GM12878 (cell line): ENCODE results near the gene GUK1.

Experiments
- BHLHE40 ChIP-seq, 2 experiments: fragments of 450-650 bp in 1 of 2; IDR thresholded peaks; 2 replicates each; pipeline ENCODE4 v1.6.1; 2011 to 2017; ENCODE audit warnings: low read depth in 2 of 2, borderline replicate concordance in 1 of 2, improper control_type of control experiment in 1 of 2, low read length in 1 of 2, mild to moderate bottlenecking in 1 of 2
- CTCF ChIP-seq, 3 experiments: IDR thresholded peaks in 2 of 3; conservative IDR thresholded peaks in 1 of 3; 2 replicates each; pipeline ENCODE4 v1.5.1; 2011; ENCODE audit warnings: low read depth in 3 of 3, low read length in 3 of 3, mild to moderate bottlenecking in 3 of 3, control low read depth in 2 of 3, moderate library complexity in 2 of 3, inconsistent platforms in 1 of 3, mixed read lengths in 1 of 3; ENCODE audit not compliant: control insufficient read depth in 2 of 3, insufficient read depth in 1 of 3; ENCODE audit errors: extremely low read depth in 1 of 3
- EGR1 ChIP-seq, 2 experiments: IDR thresholded peaks; 1 replicate in 1 of 2; 2 replicates in 1 of 2; pipeline ENCODE4 v1.6.1; 2011 to 2012; ENCODE audit warnings: low read depth in 2 of 2, low read length in 2 of 2, borderline replicate concordance in 1 of 2, mild to moderate bottlenecking in 1 of 2, moderate library complexity in 1 of 2
- PAX8 ChIP-seq: fragments of 450-650 bp; IDR thresholded peaks from 2 replicates; pipeline ENCODE4 v1.6.1; 2017; ENCODE audit warnings: mild to moderate bottlenecking, moderate library complexity
- RCOR1 ChIP-seq: conservative IDR thresholded peaks from 2 replicates; pipeline ENCODE4 v1.6.1; 2012; ENCODE audit warnings: low read depth, low read length, improper control_type of control experiment
- RFX5 ChIP-seq: IDR thresholded peaks from 2 replicates; pipeline ENCODE4 v1.6.1; 2011; ENCODE audit warnings: low read depth, low read length, improper control_type of control experiment
- SMC3 ChIP-seq: IDR thresholded peaks from 2 replicates; pipeline ENCODE4 v1.6.1; 2011; ENCODE audit warnings: low read length, improper control_type of control experiment, borderline replicate concordance
- ZBTB11 ChIP-seq: fragments of 450-650 bp; formaldehyde crosslinking; IDR thresholded peaks from 2 replicates; pipeline ENCODE4 v1.5.0; 2022; ENCODE audit warnings: mild to moderate bottlenecking, missing genetic modification characterization

GRCh38 chr1:228134591-228134990 is 5.5 kb upstream of the GUK1 start:
- TF ChIP-seq CTCF (IDR thresholded peaks at IDR 0.05 in 2 of 3, conservative IDR thresholded peaks at IDR 0.05 in 1 of 3; ENCODE audit: control insufficient read depth in 2 of 3, extremely low read depth in 1 of 3, insufficient read depth in 1 of 3, low read depth in 3 of 3, low read length in 3 of 3) = no peak
- no peak for TF ChIP-seq RCOR1
- no peak for TF ChIP-seq EGR1 (IDR thresholded peaks at IDR 0.05; ENCODE audit: borderline replicate concordance in 1 of 2, low read depth in 2 of 2, low read length in 2 of 2)
- TF ChIP-seq RFX5 = no peak
- no peak for TF ChIP-seq PAX8
- no peak for TF ChIP-seq BHLHE40 (IDR thresholded peaks at IDR 0.05; ENCODE audit: borderline replicate concordance in 1 of 2, low read depth in 2 of 2, low read length in 1 of 2)
- no peak for TF ChIP-seq ZBTB11 (CRISPR knock-in tag)
- TF ChIP-seq SMC3 = no peak
